ENCODE results near the gene MYEF2. TPM values are rescaled to one million over a fixed set of nuclear protein-coding genes. Genes with fewer than 3 reads are reported as not detected.

Gene MYEF2
- total RNA-seq, 4 donors from 2014 or later, result 10.4 to 158 (median 27.8) TPM

DNA sequence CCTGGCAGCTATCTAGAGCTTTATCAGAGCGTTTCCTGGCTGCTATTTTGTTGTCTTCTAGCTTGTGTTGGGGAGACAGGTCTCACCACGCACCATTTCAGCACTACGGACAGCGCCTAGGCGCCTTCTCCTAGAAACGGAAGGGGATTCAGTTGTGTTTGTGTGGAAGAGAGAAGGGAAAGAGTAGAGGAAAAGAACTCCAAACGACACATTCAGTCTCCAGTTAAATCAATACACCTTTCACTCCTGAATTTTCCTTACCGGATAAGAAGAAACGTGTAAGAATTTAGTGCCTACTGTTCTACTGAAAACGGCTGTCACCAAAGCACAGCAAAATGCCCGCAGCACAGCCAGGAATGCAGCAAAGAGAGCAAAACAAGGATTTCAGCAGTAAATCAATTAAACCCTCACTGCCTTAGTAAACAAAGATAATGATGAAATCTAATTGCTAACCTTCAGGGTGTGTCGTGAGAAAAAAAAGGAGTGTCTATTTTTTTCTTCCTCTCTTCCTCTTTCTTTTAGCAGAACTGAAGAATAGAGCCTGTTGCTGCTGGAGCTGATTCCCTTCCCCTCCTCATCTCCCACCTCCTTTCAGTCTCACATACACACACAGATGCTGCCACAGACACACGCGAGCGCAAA, 13.0 kb upstream of the MYEF2 start:
- in situ Hi-C loops (cut with MboI; ENCODE audit: low pct_ligation_motif_present in 1 of 4, low pct_unique_long_range_greater_than_20kb in 1 of 4, low sequenced_read_pairs in 3 of 4), result no loop called here
- peak overlapping the region in 3 of 4 donors; percentile 6 to 35 (median 18) for H3K4me3 ChIP-seq
- H3K27me3 ChIP-seq, result peaks cover 27% of the 10 kb centered on the region
- no peaks in the 10 kb centered on the region for H3K36me3 ChIP-seq
- H3K9me3 ChIP-seq, result no peaks in the 10 kb centered on the region
- peak; percentile 71 for DNase-seq
- 8 to 9% methylated on average over 10 to 15 of the region's 15 CpGs for WGBS, 2 donors (ENCODE audit: low coverage in 1 of 2)
- H3K4me1 ChIP-seq, result peaks cover 0 to 9% (median 0%) of the 10 kb centered on the region in 4 donors
- no peak overlapping the region for H3K27ac ChIP-seq
- TF ChIP-seq EP300 (IDR thresholded peaks at IDR 0.05; ENCODE audit: low read depth) (no peak), CTCF (IDR thresholded peaks at IDR 0.05) (no peak), POLR2A (IDR thresholded peaks at IDR 0.05) (no peak), POLR2AphosphoS5 (IDR thresholded peaks at IDR 0.05) (no peak)
- intact Hi-C loops (cut with DNase I; ENCODE audit: low total_unique reads), result no loop called here

DNA sequence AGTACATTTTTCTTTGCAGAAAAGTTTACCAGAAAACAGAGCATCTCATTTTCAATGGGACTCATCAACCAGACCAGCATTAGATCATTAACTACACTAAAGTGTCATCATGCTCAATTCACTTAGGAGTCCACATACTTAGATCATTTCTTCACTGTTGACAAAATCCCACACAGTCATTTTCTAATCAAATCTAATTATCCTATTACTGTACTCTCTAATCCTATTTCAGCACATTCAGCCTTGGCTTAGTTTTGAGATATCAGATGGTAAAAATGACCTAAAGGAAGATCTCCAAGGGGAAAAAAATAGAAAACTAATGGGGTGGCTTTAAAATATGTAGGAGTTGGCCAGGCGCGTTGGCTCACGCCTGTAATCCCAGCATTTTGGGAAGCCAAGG, 8.2 kb upstream of the MYEF2 start:
- Histone ChIP-seq H3K27me3 (peaks cover 4% of the 10 kb centered on the region), H3K36me3 (no peaks in the 10 kb centered on the region), H3K9me3 (no peaks in the 10 kb centered on the region), H3K4me3 (no peak overlapping the region), H3K27ac (no peak overlapping the region), H3K4me1 (peaks cover 0 to 9% (median 0%) of the 10 kb centered on the region in 4 donors)
- DNase-seq, result no peak
- in situ Hi-C loops (cut with MboI; ENCODE audit: low pct_ligation_motif_present in 1 of 4, low pct_unique_long_range_greater_than_20kb in 1 of 4, low sequenced_read_pairs in 3 of 4) (no loop called here), intact Hi-C loops (cut with DNase I; ENCODE audit: low total_unique reads) (no loop called here)
- no peak for TF ChIP-seq EP300 (IDR thresholded peaks at IDR 0.05; ENCODE audit: low read depth)
- TF ChIP-seq CTCF (IDR thresholded peaks at IDR 0.05), result no peak
- TF ChIP-seq POLR2AphosphoS5 (IDR thresholded peaks at IDR 0.05), result no peak
- no peak for TF ChIP-seq POLR2A (IDR thresholded peaks at IDR 0.05)
- whole genome bisulfite sequencing, 2 donors (ENCODE audit: low coverage in 1 of 2), result 89% methylated on average over 3 of the region's 3 CpGs

GRCh38 chr15:48185529-48185928, 7.4 kb upstream of the MYEF2 start:
- Histone ChIP-seq H3K4me1 (peaks cover 0 to 6% (median 0%) of the 10 kb centered on the region in 4 donors), H3K9me3 (no peaks in the 10 kb centered on the region), H3K27ac (no peak overlapping the region), H3K4me3 (no peak overlapping the region), H3K27me3 (peaks cover 4% of the 10 kb centered on the region), H3K36me3 (no peaks in the 10 kb centered on the region)
- WGBS, 2 donors (ENCODE audit: low coverage in 1 of 2), result 76% methylated on average over 3 of the region's 3 CpGs
- in situ Hi-C loops (cut with MboI; ENCODE audit: low pct_ligation_motif_present in 1 of 4, low pct_unique_long_range_greater_than_20kb in 1 of 4, low sequenced_read_pairs in 3 of 4) (no loop called here), intact Hi-C loops (cut with DNase I; ENCODE audit: low total_unique reads) (no loop called here)
- DNase-seq, result no peak
- TF ChIP-seq POLR2AphosphoS5 (IDR thresholded peaks at IDR 0.05), result no peak

DNA sequence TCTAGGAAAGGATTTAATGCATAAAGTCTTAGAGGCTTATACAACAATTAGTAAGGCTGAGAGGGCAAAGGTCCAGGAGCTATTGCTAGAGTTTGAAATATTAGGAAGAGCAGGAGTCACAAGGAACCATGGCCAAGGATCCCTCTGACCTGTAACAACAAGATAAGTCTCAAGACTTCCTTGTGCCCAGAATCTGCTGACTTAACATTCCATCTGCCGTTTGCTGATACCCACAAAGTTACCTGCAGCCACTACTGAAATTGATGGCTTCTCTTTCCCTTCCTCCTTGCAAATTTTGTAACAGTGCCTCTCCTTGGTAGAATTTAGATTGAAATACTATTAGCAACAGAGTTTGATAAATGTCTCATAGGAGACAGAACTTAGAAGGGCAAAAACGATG, 4.7 kb upstream of the MYEF2 start:
- H3K27me3 ChIP-seq, result no peaks in the 10 kb centered on the region
- in situ Hi-C loops (cut with MboI; ENCODE audit: low pct_ligation_motif_present in 1 of 4, low pct_unique_long_range_greater_than_20kb in 1 of 4, low sequenced_read_pairs in 3 of 4), result no loop called here
- H3K9me3 ChIP-seq, result no peaks in the 10 kb centered on the region
- intact Hi-C loops (cut with DNase I; ENCODE audit: low total_unique reads), result no loop called here
- no peaks in the 10 kb centered on the region for H3K36me3 ChIP-seq
- TF ChIP-seq CTCF (IDR thresholded peaks at IDR 0.05) (no peak), EP300 (IDR thresholded peaks at IDR 0.05; ENCODE audit: low read depth) (no peak), POLR2AphosphoS5 (IDR thresholded peaks at IDR 0.05) (no peak), POLR2A (IDR thresholded peaks at IDR 0.05) (no peak)
- H3K4me3 ChIP-seq, result no peak overlapping the region
- peaks cover 0 to 8% (median 0%) of the 10 kb centered on the region in 4 donors for H3K4me1 ChIP-seq
- DNase-seq, result no peak
- no peak overlapping the region for H3K27ac ChIP-seq
- 54 to 70% methylated on average over 1 to 2 of the region's 2 CpGs for WGBS, 2 donors (ENCODE audit: low coverage in 1 of 2)

GRCh38 chr15:48178648-48178931, 495 bp upstream of the MYEF2 start:
- H3K4me3 ChIP-seq, result peak overlapping the region in 3 of 4 donors; percentile 41 to 74 (median 71)
- in situ Hi-C loops (cut with MboI; ENCODE audit: low pct_ligation_motif_present in 1 of 4, low pct_unique_long_range_greater_than_20kb in 1 of 4, low sequenced_read_pairs in 3 of 4), result no loop called here

More at GRCh38 chr15:48178648-48178931, 495 bp upstream of the MYEF2 start:
- 89% methylated on average over 1 of the region's 1 CpG; no CpG with 5 or more reads in 1 of the 2 donors for WGBS, 2 donors (ENCODE audit: low coverage in 1 of 2)
- Histone ChIP-seq H3K4me1 (peaks cover 0 to 11% (median 6%) of the 10 kb centered on the region in 4 donors), H3K27me3 (no peaks in the 10 kb centered on the region), H3K9me3 (no peaks in the 10 kb centered on the region), H3K36me3 (no peaks in the 10 kb centered on the region), H3K27ac (peak overlapping the region in 1 of 4 donors; percentile 86)
- TF ChIP-seq CTCF (IDR thresholded peaks at IDR 0.05) (no peak), POLR2A (IDR thresholded peaks at IDR 0.05) (no peak), EP300 (IDR thresholded peaks at IDR 0.05; ENCODE audit: low read depth) (no peak), POLR2AphosphoS5 (IDR thresholded peaks at IDR 0.05) (no peak)
- no peak for DNase-seq
- intact Hi-C loops (cut with DNase I; ENCODE audit: low total_unique reads), result no loop called here
